ENCODE results near the gene NPAS2. TPM values are rescaled to one million over a fixed set of nuclear protein-coding genes. Genes with fewer than 3 reads are reported as not detected.

NPAS2 gene
- total and polyA plus RNA-seq, 2 of the 8 experiments (the other 6 are each of a cell fraction or from before 2014, with no cell fraction given): 1.8 to 1.9 TPM

- Histone ChIP-seq H3K4ac (replicated peaks; ENCODE audit: insufficient read length, low read depth, low read length) (no peak overlapping the region), H2BK120ac (replicated peaks; ENCODE audit: low read depth, low read length) (no peak overlapping the region), H3K27me3 (replicated peaks in 1 of 4; ENCODE audit: control insufficient read depth in 3 of 4, extremely low read depth in 1 of 4, insufficient read depth in 3 of 4, low read length in 3 of 4) (no peaks in the 10 kb centered on the region), H3K9me3 (ENCODE audit: insufficient read depth in 2 of 2, low read depth in 1 of 2, low read length in 1 of 2) (no peaks in the 10 kb centered on the region), H2BK15ac (ENCODE audit: low read length) (no peak overlapping the region), H2BK12ac (ENCODE audit: low read depth, low read length) (no peak overlapping the region), H4K8ac (ENCODE audit: extremely low read depth, insufficient read depth, low read length) (no peak overlapping the region), H3K4me2 (ENCODE audit: insufficient read depth in 1 of 2, low read depth in 2 of 2, low read length in 2 of 2) (no peak overlapping the region), H3K23ac (ENCODE audit: insufficient read length) (no peak overlapping the region), H3K18ac (ENCODE audit: extremely low read depth, low read length) (no peak overlapping the region), H3K14ac (ENCODE audit: insufficient read length) (no peak overlapping the region), H2AK5ac (ENCODE audit: low read depth, low read length) (no peak overlapping the region), H4K20me1 (replicated peaks in 1 of 2; ENCODE audit: control insufficient read depth in 1 of 2, insufficient read depth in 2 of 2, low read length in 2 of 2) (no peaks in the 10 kb centered on the region), H2BK5ac (ENCODE audit: low read depth, low read length) (no peak overlapping the region), H4K91ac (replicated peaks; ENCODE audit: insufficient read length, low read length) (no peak overlapping the region), H2BK20ac (ENCODE audit: low read length) (no peak overlapping the region), H3K56ac (replicated peaks; ENCODE audit: insufficient read length, low read depth, low read length) (no peak overlapping the region), H3K79me1 (ENCODE audit: low read depth, low read length) (no peaks in the 10 kb centered on the region), H3K4me3 (ENCODE audit: extremely low read depth in 1 of 4, insufficient read depth in 2 of 4, low read depth in 3 of 4, low read length in 4 of 4) (no peak overlapping the region), H3K27ac (ENCODE audit: low read depth, low read length) (no peak overlapping the region), H3K36me3 (ENCODE audit: control insufficient read depth in 2 of 4, insufficient read depth in 4 of 4, low read length in 3 of 4) (no peaks in the 10 kb centered on the region), H3K79me2 (ENCODE audit: control insufficient read depth in 1 of 2, insufficient read depth in 2 of 2, low read length in 2 of 2) (no peaks in the 10 kb centered on the region), H3K9ac (replicated peaks in 1 of 4; ENCODE audit: extremely low read depth in 1 of 4, low read depth in 3 of 4, low read length in 3 of 4) (no peak overlapping the region), H2AFZ (ENCODE audit: low read length) (no peak overlapping the region), H3K23me2 (ENCODE audit: low read depth, low read length) (no peaks in the 10 kb centered on the region), H4K5ac (ENCODE audit: insufficient read length, low read depth, low read length) (no peak overlapping the region), H3K4me1 (replicated peaks in 1 of 4; ENCODE audit: control insufficient read depth in 3 of 4, insufficient read depth in 4 of 4, low read length in 3 of 4) (no peaks in the 10 kb centered on the region)
- POLR2A ChIA-PET (ENCODE audit: partially characterized antibody): interaction anchor here (1.4 kb wide), 1 partner anchor 20 kb away, joined by 3 read pairs; no protein-coding TSS in a partner anchor
- CTCF ChIA-PET (ENCODE audit: partially characterized antibody): interaction anchor here (0.6 to 6.3 kb wide), 5 partner anchors 9 to 53 kb away, joined by 3 to 50 read pairs (median 3); no protein-coding TSS in a partner anchor
- no peak for FAIRE-seq
- DNase-seq (ENCODE audit: low read depth in 1 of 2, low spot score in 2 of 2): no peak
- WGBS, 2 experiments (ENCODE audit: extremely low coverage in 1 of 2, insufficient coverage in 1 of 2, insufficient read length in 1 of 2, insufficient replicate concordance in 2 of 2, low coverage in 1 of 2, low lambda C conversion rate in 2 of 2, missing lambda C conversion rate in 1 of 2): 83% methylated on average over 1 of the region's 1 CpG; no CpG with 5 or more reads in 1 of the 2 experiments
- no peak for TF ChIP-seq CHD2 (IDR thresholded peaks at IDR 0.05; ENCODE audit: low read length)
- no peak for TF ChIP-seq BACH1 (IDR thresholded peaks at IDR 0.05; ENCODE audit: low read length)
- no peak for TF ChIP-seq RFX5 (IDR thresholded peaks at IDR 0.05; ENCODE audit: borderline replicate concordance, low read depth, low read length)
- TF ChIP-seq SIX5 (IDR thresholded peaks at IDR 0.05; ENCODE audit: low read depth, low read length): no peak
- TF ChIP-seq HDAC6 (IDR thresholded peaks at IDR 0.05; ENCODE audit: low read depth, low read length): no peak
- TF ChIP-seq KDM5A (IDR thresholded peaks at IDR 0.05; ENCODE audit: low read length): no peak
- no peak for TF ChIP-seq ATF2 (IDR thresholded peaks at IDR 0.05; ENCODE audit: low read length)
- no peak for TF ChIP-seq GABPA (IDR thresholded peaks at IDR 0.05; ENCODE audit: borderline replicate concordance, insufficient read depth, low read length)
- TF ChIP-seq POLR2AphosphoS5 (IDR thresholded peaks at IDR 0.05; ENCODE audit: low read depth, low read length): no peak
- no peak for TF ChIP-seq SIN3A (conservative IDR thresholded peaks at IDR 0.05 in 1 of 2, IDR thresholded peaks at IDR 0.05 in 1 of 2; ENCODE audit: low read depth in 1 of 2, low read length in 2 of 2)
- TF ChIP-seq FOSL1 (IDR thresholded peaks at IDR 0.05; ENCODE audit: insufficient read depth, low read depth, low read length): no peak
- no peak for TF ChIP-seq SRF (IDR thresholded peaks at IDR 0.05; ENCODE audit: low read depth, low read length)
- TF ChIP-seq POLR2A (IDR thresholded peaks at IDR 0.05; ENCODE audit: control extremely low read depth in 1 of 2, low read depth in 2 of 2, low read length in 2 of 2): no peak
- no peak for TF ChIP-seq KDM4A (IDR thresholded peaks at IDR 0.05; ENCODE audit: low read depth, low read length, severe bottlenecking)
These were observed 86.2 kb downstream of the NPAS2 start for GRCh38 chr2:100906131-100906530.

Measured in H1 (cell line).